Measurements from ENCODE around the gene SDF2L1. TPM values are rescaled to one million over a fixed set of nuclear protein-coding genes. Genes with fewer than 3 reads are reported as not detected.
A peak's percentile ranks its signal among the peaks of the same experiment; 100 is the strongest.
"Not testable (repeated sequence)": the region's sequence is repeated elsewhere in the genome, so short reads cannot be mapped to it uniquely, and the experiment has no call there.

The SDF2L1 gene
- total RNA-seq, 3 donors from 2014 or later = 23.1 to 50.1 (median 26.6) TPM

DNA sequence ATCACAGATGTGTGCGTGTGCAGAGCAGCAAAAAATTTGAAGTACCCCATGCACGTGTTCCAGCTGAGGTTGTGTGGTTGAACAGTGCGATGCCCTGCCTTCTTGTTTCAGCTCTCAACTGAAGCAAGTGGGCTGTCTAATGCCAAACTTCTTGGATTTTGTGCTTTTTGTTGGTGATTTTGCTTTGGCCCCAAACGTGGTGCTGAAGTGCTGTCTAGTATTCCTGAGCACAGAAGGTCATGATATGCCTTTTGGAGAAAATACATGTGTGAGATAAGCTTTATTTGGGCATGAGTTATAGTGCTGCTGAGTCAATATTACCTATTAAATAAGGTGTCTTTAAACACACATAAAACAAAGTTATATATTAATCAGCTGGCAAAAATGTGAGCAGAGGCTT lies 26.4 kb upstream of the SDF2L1 start:
- no peaks in the 10 kb centered on the region for H3K4me1 ChIP-seq
- DNase-seq (ENCODE audit: low spot score in 2 of 2) = no peak

DNA sequence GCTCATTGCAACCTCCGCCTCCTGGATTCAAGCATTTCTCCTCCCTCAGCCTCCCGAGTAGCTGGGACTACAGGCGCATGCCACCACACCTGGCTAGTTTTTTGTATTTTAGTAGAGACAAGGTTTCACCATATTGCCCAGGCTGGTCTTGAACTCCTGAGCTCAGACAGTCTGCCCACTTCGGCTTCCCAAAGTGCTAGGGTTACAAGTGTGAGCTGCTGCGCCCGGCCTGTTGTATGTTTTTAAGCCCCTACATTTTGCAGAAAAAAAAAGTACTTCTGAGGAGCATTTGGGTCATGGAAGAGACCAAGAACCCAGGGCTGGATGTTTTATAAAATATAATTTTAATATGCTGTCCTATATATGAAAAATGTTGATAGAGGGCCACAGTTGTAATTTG lies 24.8 kb upstream of the SDF2L1 start:
- intact Hi-C loops (cut with DNase I; ENCODE audit: low total_unique reads); DNase-seq (ENCODE audit: low spot score in 2 of 2); H3K4me1 ChIP-seq; H3K27me3 ChIP-seq; H3K4me3 ChIP-seq; H3K9me3 ChIP-seq; H3K27ac ChIP-seq; H3K36me3 ChIP-seq: not testable (repeated sequence)

More for the DNA sequence above, 26.4 kb upstream of the SDF2L1 start:
- H3K27ac ChIP-seq = no peak overlapping the region
- no peaks in the 10 kb centered on the region for H3K27me3 ChIP-seq
- no peaks in the 10 kb centered on the region for H3K36me3 ChIP-seq
- intact Hi-C loops (cut with DNase I; ENCODE audit: low total_unique reads) = no loop called here
- no peaks in the 10 kb centered on the region for H3K9me3 ChIP-seq
- TF ChIP-seq, protein P1, sequence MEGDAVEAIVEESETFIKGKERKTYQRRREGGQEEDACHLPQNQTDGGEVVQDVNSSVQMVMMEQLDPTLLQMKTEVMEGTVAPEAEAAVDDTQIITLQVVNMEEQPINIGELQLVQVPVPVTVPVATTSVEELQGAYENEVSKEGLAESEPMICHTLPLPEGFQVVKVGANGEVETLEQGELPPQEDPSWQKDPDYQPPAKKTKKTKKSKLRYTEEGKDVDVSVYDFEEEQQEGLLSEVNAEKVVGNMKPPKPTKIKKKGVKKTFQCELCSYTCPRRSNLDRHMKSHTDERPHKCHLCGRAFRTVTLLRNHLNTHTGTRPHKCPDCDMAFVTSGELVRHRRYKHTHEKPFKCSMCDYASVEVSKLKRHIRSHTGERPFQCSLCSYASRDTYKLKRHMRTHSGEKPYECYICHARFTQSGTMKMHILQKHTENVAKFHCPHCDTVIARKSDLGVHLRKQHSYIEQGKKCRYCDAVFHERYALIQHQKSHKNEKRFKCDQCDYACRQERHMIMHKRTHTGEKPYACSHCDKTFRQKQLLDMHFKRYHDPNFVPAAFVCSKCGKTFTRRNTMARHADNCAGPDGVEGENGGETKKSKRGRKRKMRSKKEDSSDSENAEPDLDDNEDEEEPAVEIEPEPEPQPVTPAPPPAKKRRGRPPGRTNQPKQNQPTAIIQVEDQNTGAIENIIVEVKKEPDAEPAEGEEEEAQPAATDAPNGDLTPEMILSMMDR (IDR thresholded peaks at IDR 0.05) = no peak
- no peak for TF ChIP-seq POLR2AphosphoS5 (IDR thresholded peaks at IDR 0.05)
- no peak for TF ChIP-seq POLR2A (IDR thresholded peaks at IDR 0.05)
- no peak overlapping the region for H3K4me3 ChIP-seq

DNA sequence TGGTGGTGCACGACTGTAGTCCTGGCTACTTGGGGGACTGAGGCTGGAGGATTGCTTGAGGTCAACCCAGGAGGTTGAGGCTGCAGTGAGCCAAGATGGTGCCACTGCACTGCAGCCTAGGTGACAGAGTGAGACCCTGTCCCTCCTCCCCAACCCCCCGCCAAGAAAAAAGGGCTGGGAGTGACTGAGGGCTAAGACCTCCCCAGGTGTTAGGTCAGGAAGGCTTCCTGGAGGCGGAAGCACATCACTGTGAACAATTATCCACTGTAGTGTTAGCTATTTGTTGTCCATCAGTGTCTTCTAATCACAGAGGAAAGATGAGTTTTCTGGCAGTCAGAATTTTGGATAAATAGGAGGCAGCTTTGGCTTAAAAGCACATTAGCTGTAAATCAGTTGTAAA lies 21.1 kb upstream of the SDF2L1 start:
- DNase-seq (ENCODE audit: low spot score in 2 of 2) = no peak
- Histone ChIP-seq H3K4me3 (no peak overlapping the region), H3K4me1 (peaks cover 3 to 14% of the 10 kb centered on the region in 2 donors), H3K36me3 (no peaks in the 10 kb centered on the region), H3K27ac (no peak overlapping the region), H3K27me3 (no peaks in the 10 kb centered on the region), H3K9me3 (no peaks in the 10 kb centered on the region)
- intact Hi-C loops (cut with DNase I; ENCODE audit: low total_unique reads) = no loop called here
- TF ChIP-seq, protein P1 (IDR thresholded peaks at IDR 0.05) = no peak
- no peak for TF ChIP-seq POLR2A (IDR thresholded peaks at IDR 0.05)

DNA sequence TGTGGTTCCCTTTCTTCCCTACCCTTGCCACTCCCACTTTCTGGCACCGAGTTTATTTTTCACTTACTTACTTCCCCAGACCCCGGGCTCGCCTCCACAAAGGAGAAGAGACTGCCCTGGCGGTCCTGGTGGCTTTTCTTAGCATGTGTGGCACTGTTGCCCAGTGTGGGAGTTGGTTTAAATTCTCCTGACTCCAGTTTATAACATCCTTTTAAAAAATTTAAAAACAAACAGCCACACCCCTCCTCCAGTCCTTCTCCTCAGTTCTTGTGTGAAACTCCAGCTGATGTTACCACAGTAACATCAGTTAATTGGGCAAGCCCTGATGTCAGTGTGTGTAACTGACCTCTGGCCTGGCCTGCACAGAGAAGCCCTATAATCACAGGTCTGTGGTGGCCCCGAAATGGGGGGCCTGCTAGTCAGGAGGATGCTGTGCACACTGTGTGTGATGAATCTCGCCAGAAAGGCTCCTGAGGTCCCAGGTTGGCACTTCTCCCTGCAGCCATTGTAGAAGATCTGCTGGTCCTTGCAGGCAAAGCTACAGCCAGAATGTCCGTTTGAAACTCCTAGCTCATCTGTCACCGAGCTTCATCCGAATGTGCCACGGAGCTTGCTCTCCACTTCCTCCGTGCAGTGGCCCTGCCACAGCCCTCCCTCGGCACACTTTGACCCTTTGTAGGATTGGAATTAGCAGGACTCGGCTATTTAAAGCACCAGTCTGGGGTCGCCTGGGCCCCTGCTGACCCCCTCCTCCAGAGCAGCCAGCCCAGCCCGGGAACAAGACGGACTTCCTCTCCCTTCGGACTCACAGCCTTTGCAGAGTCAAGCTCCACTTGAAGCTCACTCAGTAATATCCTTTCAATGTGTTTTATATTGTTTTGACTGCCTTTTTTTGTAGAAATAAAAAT lies 19.8 kb upstream of the SDF2L1 start:
- Histone ChIP-seq H3K27ac (no peak overlapping the region), H3K27me3 (no peaks in the 10 kb centered on the region), H3K4me3 (no peak overlapping the region), H3K36me3 (no peaks in the 10 kb centered on the region), H3K4me1 (peaks cover 3 to 14% of the 10 kb centered on the region in 2 donors), H3K9me3 (no peaks in the 10 kb centered on the region)
- intact Hi-C loops (cut with DNase I; ENCODE audit: low total_unique reads) = no loop called here
- TF ChIP-seq POLR2A (IDR thresholded peaks at IDR 0.05) (no peak), POLR2AphosphoS5 (IDR thresholded peaks at IDR 0.05) (no peak)
- TF ChIP-seq, protein P1 (IDR thresholded peaks at IDR 0.05) = no peak
- DNase-seq (ENCODE audit: low spot score in 2 of 2) = no peak

DNA sequence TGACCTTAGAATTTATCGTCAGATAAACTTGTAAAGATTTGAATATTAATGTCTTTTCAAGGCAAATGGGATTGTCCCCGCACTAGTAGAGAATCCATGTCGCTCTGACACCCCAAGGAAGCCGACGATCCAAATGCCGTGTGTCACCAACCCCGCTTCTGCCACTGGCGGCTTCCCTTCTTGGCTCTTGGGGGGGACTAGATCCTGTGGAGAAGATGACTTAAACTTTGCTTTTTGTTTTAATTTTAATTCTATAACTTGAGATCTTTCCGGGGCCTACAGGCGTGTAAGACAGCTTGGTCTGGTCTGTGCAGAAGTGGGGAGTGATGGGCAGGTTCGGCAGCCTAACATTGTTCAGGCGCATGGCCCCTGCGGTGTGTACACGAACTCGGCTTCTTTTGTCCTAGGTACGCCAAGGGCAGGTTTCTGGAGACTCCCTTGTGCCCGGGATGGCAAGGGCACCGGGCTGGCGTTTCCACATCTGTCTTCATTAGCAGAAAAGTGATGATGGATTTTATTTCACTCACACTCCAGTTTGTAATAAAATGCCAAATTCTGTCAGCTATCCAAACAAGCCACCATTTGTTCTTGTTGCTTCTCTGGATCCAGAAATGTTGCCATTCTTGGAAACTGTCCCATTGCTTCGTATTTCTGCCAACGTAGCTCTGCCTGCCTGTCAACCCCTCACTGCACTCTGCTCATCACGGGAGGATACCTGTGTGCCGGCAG lies 19.0 kb upstream of the SDF2L1 start:
- Histone ChIP-seq H3K27me3 (no peaks in the 10 kb centered on the region), H3K36me3 (no peaks in the 10 kb centered on the region), H3K9me3 (no peaks in the 10 kb centered on the region), H3K27ac (peak overlapping the region; percentile 36 to 46), H3K4me3 (no peak overlapping the region), H3K4me1 (peaks cover 3 to 14% of the 10 kb centered on the region in 2 donors)
- intact Hi-C loops (cut with DNase I; ENCODE audit: low total_unique reads) = no loop called here
- no peak for TF ChIP-seq POLR2A (IDR thresholded peaks at IDR 0.05)
- TF ChIP-seq POLR2AphosphoS5 (IDR thresholded peaks at IDR 0.05) = no peak
- TF ChIP-seq, protein P1 (IDR thresholded peaks at IDR 0.05) = no peak
- DNase-seq (ENCODE audit: low spot score in 2 of 2) = no peak
